Cerebellar nuclear complex (tissue), 1 donor: ENCODE measurements around the gene PNN.
"Not testable (repeated sequence)": the region's sequence is repeated elsewhere in the genome, so short reads cannot be mapped to it uniquely, and the experiment has no call there.

ENCODE experiments used
- DNase-seq, 2 experiments: peaks; one replicate each; lab custom pipeline; 2025; lab: John Stamatoyannopoulos, UW

The PNN gene

DNA sequence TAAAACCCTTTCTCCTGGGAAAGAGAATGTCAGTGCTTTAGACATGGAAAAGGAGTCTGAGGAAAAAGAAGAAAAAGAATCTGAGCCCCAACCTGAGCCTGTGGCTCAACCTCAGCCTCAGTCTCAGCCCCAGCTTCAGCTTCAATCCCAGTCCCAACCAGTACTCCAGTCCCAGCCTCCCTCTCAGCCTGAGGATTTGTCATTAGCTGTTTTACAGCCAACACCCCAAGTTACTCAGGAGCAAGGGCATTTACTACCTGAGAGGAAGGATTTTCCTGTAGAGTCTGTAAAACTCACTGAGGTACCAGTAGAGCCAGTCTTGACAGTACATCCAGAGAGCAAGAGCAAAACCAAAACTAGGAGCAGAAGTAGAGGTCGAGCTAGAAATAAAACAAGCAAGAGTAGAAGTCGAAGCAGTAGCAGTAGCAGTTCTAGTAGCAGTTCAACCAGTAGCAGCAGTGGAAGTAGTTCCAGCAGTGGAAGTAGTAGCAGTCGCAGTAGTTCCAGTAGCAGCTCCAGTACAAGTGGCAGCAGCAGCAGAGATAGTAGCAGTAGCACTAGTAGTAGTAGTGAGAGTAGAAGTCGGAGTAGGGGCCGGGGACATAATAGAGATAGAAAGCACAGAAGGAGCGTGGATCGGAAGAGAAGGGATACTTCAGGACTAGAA is 6.1 kb downstream of the PNN start:
- DNase-seq = no peak

DNA sequence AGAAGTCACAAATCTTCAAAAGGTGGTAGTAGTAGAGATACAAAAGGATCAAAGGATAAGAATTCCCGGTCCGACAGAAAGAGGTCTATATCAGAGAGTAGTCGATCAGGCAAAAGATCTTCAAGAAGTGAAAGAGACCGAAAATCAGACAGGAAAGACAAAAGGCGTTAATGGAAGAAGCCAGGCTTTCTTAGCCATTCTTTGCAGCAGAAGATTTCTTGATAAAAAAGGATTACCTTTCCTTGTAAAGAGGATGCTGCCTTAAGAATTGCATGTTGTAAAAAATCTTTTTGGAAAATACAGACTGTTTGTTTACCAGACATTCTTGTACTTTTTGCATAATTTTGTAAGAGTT is 6.6 kb downstream of the PNN start:
- DNase-seq = no peak

DNA sequence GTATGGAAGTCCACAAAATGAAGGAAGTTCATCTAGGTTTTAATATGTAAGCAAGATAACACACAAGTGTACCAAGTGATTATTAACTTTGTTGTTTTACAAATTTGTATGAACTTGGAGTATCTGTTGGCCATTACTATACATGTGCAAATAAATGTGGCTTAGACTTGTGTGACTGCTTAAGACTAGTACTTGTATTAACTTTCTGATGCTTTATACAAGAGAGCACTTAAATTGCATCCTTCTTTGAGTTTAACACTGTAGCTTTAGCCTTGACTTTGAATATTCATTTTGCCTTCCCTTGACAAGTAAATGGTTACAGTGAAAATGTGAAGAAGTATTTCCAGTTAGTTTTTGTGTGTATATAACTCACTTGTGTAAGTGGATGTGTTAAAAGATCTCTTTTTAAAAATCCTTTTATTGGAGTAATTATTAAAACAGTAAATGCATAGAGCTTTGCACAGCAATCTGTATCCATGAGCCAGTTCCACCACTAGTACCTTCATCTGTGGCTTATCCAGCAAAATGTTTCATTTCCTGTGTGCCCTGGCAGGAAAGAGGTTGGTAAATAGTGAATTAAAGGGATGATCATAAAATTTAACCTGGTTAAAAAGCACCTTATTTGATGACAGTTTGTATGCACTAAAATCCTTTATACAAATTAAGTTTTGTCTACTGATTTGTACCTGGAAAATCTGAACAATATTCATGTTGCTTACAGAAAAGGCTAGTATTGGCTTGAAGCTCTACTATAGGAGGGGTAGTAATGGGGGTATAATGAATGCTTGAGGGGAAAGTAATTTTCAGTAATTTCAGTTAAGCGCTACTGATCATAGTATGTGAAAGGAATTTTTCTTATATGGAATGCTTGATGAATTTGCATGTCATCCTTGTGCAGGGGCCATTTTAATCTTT is 8.0 kb downstream of the PNN start:
- no peak for DNase-seq

DNA sequence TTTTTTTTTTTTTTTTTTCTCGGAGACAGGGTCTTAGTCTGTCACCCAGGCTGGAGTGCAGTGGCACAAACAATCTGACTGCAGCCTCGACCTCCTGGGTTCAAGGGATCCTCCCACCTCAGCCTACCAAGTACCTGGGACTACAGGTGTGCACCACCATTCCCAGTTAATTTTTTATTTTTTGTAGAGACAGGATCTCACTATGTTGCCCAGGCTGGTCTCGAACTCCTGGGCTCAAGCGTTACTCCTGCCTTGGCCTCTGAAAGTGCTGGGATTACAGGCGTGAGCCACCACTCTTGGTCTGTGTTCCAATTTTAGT is 8.6 kb downstream of the PNN start:
- DNase-seq = not testable (repeated sequence)

DNA sequence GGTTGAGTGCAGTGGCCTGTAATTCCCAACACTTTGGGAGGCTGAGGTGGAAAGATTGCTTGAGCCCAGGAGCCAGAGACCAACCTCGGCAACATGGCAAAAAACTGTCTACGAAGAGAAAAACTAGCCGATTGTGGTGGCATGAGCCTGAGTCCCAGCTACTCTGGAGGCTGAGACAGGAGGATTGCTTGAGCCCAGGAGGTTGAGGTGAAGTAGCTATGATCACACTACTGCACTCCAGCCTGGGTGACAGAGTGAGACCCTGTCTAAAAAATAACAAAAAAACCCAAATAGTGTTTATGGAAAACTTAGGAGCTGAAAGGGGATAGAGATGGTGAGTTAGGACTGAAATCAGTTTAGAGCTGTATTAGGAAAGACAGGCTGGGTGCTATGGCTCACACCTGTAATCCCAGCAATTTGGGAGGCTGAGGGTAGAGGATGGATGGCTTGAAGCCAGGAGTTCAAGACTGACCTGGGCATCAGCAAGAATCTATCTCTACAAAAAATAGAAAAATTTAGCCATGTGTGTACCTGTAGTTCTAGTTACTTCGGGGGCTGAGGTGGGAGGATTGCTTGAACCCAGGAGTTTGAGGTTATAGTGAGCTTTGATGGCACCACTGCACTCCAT is 9.7 kb downstream of the PNN start:
- no peak for DNase-seq

DNA sequence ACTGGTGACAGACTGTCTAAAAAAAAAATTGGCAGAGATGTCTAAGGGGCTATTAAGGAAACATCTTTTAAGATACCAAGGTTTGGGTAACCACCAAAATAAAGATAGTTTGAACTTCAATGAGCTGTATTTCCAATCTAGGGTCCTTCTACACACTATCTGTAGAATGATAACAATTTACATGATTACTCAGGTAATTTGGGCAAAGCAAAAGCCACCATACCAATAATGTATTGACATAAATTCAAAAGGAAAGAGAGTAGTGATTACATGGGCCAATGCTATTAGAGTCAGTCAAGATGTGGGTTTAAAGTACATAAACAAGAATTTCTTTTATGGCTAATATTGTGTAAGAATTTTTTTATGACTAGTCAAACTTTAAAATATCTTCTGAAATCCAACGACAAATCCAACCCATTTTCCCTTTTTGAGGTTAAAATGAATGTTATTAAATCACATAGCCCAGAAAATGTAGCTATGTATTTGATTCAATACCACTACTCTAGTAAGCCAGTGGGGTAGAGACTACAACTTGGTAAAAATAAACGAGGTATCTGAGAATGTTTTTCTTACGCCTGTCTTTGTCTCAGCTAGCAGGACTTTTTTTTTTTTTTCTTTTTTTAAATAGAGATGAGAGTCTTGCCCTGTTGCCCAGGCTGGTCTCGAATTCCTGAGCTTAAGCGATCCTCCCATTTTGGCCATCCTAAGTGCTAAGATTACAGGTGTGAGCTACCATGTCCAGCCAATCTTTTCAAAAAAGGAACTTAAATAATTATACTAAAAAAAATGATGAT is 10.4 kb downstream of the PNN start:
- no peak for DNase-seq

DNA sequence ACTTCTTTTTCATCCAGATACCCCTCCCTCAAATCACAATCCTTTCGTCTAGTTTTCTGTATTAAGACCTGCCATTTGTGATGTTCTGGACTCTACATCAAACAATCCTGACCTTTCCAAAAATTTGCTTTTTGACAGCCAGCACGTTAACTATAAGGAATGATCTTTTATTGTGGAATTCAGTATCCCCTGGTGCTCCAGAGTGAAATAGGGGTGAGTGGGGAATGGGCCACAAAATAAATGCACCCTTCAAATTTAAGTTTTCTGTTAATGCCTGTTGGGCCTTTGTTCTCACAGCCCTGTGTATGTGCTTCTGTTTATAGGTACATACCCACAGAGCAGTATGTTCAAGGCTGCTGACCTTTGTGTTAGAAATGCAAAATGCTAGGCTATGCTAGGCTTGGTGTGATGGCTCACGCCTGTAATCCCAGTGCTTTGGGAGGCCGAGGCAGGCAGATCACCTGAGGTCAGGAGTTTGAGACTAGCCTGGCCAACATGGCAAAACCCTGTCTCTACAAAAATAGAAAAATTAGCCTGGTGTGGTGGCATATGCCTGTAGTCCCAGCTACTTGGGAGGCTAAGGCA is 12.0 kb downstream of the PNN start:
- DNase-seq = no peak

DNA sequence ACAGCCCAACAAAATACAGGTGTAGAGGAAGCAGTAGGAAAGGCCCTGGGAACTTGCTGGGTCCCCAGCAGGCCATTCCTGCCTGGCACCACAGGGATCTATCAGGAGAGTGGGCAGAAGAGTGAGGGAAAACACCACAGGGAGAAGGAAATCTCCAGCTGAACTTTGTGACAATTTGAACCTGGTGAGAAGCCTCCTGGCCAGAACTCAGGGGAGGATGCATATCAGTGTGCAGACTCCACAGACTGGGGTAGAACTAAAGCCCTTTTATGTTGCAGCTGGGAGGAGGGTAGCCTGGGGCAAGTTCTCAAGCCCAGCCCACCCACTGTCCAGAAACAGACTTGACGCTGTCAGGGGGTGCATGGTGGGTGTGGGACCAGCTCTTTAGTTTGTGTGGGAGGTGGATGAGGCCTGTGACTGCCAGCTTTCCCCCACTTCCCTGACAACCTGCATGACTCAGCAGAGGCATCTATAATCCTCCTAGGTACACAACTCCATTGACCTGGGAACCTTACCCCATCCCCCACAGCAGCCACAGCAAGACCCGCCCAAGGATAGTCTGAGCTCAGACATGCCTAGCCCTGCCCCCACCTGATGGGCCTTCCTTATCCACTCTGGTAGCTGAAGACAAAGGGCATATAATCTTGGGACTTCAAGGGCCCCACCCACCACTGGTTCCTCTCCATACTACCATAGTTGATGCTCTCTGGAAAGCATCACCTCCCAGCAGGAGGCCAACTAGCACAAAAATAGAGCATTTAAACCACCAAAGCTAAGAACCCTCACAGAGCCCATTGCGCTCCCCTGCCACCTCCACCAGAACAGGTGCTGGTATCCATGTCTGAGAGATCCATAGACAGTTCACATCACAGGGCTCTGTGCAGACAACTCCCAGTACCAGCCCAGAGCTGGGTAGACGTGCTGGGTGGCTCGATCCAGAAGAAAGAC is 28.9 kb downstream of the PNN start:
- DNase-seq = no peak

DNA sequence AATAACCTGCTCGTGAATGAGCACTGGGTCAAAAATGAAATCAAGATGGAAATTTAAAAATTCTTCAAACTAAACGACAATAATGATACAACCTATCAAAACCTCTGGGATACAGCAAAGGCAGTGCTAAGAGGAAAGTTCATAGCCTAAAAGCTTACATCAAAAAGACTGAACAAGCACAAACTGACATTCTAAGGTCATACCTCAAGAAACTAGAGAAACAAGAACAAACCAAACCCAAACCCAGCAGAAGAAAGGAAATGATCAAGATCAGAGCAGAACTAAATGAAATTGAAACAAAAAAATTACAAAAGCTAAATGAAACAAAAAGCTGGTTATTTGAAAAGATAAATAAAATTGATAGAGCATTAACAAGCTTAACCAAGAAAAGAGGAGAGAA is 32.4 kb downstream of the PNN start:
- DNase-seq = not testable (repeated sequence)

DNA sequence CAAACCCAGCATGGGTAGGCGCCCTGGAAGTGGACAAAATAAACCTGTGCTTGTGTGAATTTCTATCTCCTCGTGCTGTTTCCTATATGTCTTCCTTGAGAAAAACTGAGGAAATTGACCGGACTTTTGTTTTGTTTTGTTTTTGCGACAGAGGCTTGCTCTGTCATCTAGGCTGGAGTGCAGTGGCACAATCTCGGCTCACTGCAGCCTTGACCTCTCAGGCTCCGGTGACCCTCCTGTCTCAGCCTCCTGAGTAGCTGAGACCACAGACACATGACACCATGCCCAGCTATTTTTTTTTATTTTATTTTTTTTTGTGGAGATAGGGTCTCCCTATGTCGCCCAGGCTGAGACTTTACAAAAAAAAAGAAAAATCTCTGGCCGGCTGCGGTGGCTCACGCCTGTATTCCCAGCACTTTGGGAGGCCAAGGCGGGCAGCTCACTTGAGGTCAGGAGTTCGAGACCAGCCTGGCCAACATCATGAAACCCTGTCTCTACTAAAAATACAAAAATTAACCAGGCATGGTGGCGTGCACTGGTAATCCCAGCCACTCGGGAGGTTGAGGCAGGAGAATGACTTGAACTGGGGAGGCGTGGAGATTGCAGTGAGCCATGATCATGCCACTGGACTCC is 36.2 kb downstream of the PNN start:
- DNase-seq = no peak

DNA sequence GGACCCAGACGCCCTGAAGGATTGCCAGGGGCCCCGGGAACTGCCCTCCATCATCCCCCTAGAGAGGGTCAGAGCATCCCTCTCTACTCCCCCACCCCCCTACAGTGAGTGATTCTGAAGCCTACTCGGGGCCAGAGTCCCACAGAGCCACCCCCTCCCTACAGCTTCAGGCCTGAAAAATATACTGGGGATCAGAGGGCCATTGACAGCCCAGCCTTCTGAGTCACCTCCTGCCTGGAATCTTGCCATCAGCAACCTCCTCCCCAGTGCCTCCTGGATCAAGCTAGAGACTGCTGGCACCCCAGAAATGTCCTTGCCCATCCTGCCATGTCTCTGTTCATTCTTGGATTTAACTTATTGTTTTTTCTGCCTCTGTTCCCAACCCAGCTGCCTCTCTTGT is 37.0 kb downstream of the PNN start:
- no peak for DNase-seq

DNA sequence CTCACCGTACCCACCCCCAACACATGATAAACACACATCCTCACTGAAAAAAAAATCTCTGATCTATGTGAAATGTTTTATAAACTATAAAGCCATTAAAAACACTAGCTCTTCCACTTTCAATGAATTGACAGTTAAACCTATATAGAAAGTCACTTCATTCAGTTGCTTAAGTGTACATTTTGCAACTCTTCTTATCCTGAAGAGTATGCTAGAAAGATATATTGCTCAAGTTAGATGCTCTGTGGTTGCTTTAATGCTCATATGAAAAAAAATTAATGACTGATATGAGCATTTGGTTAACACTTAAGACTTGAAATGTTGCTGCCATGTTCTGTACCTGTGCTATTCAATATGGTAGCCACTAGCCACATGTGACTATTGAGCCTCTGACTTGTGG is 37.6 kb downstream of the PNN start:
- no peak for DNase-seq

DNA sequence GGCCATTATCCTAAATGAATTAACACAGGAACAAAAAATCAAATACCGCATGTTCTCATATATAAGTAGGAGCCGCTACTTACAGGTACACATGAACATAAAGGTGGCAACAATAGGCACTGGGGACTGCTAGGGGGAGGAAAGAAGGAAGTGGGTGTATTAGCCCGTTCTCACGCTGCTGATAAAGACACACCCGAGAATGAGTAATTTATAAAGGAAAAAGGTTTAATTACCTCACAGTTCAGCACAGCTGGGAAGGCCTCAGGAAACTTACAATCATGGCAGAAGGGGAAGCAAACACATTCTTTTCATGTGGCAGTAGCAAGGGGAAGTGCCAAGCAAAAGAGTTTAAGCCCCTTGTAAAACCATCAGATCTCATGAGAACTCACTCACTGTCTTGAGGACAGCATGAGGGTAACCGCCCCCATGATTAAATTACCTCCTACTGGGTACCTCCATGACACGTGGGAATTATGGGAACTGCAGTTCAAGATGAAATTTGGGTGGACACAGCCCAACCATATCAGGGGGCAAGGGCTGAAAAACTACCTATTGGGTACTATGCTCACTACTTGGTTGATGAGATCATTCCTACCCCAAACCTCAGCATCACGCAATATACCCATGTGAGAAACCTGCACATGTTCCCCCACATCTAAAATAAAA is 42.3 kb downstream of the PNN start:
- DNase-seq = no peak

DNA sequence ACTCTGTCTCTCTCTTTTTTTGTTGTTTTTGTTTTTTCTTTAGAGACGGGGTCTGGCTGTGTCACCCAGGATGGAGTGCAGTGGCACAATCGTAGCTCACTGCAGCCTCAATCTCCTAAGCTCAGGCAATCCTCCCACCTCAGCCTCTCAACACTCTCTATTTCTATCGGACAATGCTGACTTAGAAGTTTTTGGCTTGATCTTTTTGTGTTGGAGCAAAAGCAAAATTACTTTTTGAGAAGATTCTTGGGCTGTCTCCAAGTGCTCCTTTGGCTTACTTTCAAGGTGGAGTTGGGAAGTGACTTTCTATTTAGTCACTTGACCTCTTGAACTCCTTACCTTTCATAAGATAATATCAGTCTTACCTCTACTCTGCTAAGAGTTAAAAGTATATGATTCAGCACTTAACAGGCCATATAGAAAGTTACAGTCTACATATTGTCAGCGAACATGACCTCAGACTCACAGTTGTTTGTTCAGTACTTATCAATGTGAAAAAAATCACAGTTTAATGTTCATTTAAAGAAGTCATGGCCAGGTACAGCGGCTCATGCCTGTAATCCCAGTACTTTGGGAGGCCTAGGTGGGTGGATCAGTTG is 43.2 kb downstream of the PNN start:
- no peak for DNase-seq

DNA sequence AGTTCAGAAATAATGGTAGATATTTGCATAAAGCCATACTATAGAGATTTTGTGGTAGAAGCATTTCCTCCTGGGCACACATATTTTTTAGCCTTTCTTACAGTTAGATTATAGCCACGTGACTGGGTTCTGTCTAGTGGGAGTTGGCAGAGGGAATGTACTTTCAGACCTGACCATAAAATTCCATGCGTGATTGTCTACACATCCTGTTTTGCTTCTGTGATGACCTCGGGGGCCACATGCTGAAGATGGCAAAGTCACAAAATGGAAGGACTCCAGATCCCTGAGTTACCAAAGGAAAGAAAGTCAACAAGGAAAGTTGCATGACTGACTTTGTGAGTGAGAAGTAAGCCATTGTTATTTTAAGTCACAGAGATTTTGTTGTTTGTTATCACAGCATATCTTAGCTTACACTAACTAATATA is 44.0 kb downstream of the PNN start:
- DNase-seq = no peak

DNA sequence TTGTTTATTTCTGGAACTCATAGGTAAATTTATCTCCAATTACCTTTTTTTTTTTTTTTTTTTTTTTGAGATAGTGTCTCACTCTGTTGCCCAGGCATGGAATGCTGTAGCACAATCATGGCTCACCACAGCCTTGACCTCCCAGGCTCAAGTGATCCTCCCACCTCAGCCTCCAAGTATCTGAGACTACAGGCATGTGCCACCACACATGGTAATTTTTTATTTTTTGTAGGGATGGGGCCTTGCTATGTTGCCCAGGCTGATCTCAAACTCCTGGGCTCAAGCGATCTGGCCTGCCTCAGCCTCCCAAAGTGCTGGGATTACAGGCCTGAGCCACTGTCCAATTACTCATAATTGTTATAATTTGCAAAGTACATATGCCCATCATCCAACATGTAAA is 45.4 kb downstream of the PNN start:
- not testable (repeated sequence) for DNase-seq

DNA sequence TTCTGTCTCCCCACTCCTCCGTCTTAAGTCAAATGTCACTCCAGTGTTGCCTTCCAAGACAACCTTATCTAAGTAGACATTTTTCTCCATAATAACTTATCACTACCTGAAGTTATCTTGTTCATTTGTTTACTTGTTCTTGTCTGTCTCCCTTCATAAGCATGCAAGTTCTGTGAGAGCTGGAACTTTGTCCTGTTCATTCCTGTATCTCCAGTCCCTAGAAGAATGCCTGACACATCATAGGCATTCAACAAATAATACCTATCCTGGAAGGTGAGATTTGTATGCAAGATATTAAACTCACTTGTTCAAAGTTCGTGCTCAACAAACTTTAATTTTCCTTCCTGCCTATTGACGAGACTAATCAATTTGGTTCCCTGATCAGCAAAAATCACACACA is 53.0 kb downstream of the PNN start:
- DNase-seq = no peak

DNA sequence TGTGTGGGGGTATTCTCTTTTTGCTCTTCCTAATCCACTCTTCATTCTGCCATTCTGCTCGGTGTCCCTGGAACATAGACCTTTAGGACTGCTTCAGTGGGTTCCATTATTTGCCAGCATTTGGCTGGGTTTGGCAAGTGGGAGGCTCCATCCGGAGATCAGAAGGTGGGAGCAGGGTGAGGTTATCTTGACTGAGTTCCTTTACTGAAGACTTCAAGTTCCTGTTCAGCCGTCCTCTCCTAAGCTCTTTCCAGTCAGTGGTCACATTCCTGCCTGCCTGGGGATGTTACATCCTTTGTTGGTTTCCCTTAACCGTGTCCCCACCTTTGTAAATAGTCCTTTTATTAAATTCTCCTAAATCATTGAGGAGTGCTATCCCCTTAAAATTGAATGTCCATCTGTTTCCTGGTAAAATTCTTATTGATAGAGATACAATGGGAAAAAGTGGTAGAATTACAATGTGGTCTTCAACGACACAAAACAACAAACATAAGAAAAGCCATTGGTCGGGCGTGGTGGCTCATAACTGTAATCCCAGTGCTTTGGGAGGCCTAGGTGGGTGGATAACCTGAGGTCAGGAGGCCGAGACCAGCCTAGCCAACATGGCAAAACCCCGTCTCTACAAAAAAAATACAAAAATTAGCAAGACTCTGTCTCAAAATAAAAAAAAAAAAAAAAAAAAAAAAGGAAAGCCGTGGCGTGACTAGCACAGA is 53.6 kb downstream of the PNN start:
- DNase-seq = no peak

DNA sequence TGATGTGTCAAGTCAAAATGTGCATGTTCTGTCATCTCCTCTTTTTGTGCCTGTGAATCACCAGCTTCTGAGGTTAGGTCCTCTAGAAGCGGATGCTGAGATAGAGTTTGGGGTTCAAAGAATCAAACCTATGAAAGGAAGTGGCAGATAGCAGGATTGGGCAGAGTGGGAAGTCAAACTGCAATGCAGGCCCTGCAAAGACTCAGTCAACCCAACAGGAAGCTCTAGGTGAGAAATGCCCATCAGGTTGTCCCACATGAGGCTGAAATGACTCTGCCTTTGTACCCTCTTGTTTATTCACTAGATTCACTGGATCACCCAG is 54.1 kb downstream of the PNN start:
- no peak for DNase-seq
